Loucy (cell line): Measurements from ENCODE around the gene POU2AF2.

Experiments
- EZH2phosphoT487 ChIP-seq: fragments of 200-600 bp; IDR thresholded peaks from 2 replicates; pipeline ENCODE4 v1.6.1; 2018; ENCODE audit warnings: antibody characterized with exemption, mild to moderate bottlenecking, moderate library complexity, borderline replicate concordance
- TF ChIP-seq, protein P1 (sequence below): fragments of 200-600 bp; sonication (generic); conservative IDR thresholded peaks from 2 replicates; pipeline ENCODE4 v1.5.1; 2014; ENCODE audit warnings: mild to moderate bottlenecking, antibody characterized with exemption, low read length

DNA sequence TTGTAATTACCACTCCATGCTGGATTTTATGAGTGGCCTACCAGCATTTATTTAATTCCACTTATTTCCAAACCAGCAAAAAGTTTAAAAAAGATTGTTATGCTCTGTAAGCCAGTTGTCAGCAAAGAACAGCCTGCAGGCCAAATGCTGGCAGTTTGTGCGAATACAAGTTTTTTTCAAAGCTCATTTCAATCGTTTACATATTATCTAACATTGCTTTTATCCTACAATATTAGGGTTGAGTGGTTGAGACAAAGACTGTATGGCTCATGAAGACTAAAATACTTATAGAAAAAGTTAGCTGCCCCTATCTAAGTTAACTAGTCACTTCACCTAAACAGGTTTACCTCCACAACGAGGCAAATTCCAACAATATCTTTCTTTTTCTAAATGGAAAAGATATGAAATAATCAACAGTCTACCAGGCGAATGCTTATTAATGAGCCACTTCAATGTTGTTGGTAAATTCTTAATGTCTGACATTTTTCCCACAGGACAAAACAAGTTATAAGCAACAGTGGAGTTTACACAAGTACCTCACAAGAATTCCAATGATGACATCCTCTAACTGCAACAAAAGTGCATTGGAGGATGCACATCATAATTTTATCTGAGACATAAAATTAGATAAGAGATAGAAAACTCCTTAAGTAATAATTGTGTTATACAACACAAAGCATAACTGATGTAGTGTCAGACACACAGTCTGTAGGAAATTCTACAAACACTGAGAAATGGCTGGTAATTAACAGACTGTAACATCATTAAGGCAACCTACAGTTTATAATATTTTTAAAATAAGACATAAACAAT is 35.8 kb upstream of the POU2AF2 start:
- TF ChIP-seq, protein P1, sequence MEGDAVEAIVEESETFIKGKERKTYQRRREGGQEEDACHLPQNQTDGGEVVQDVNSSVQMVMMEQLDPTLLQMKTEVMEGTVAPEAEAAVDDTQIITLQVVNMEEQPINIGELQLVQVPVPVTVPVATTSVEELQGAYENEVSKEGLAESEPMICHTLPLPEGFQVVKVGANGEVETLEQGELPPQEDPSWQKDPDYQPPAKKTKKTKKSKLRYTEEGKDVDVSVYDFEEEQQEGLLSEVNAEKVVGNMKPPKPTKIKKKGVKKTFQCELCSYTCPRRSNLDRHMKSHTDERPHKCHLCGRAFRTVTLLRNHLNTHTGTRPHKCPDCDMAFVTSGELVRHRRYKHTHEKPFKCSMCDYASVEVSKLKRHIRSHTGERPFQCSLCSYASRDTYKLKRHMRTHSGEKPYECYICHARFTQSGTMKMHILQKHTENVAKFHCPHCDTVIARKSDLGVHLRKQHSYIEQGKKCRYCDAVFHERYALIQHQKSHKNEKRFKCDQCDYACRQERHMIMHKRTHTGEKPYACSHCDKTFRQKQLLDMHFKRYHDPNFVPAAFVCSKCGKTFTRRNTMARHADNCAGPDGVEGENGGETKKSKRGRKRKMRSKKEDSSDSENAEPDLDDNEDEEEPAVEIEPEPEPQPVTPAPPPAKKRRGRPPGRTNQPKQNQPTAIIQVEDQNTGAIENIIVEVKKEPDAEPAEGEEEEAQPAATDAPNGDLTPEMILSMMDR = no peak
- no peak for TF ChIP-seq EZH2phosphoT487
